Right forelimb (tissue), 1 donor: Measurements from ENCODE around the gene BRI3.

ENCODE experiments used
- DNase-seq: peaks from one replicate; pipeline ENCODE4 v3.0.0-alpha.2; 2018

The BRI3 gene

GRCh38 chr7:98280791-98281756 is at the start of gene BRI3:
TSS of gene BRI3 (plus strand) at chr7:98281686. CDS start at chr7:98281796, 110 bp downstream.
- DNase-seq = peak; percentile 96

- no peak for DNase-seq
Observed at GRCh38 chr7:98232263-98232585, 49.3 kb upstream of the BRI3 start.

GRCh38 chr7:98232799-98233198 is 48.7 kb upstream of the BRI3 start:
- DNase-seq = no peak

- DNase-seq = no peak
Observed at GRCh38 chr7:98233219-98234070, 48.0 kb upstream of the BRI3 start.

- DNase-seq = no peak
Observed at GRCh38 chr7:98234429-98235147, 46.9 kb upstream of the BRI3 start.

- no peak for DNase-seq
Observed at GRCh38 chr7:98235901-98236300, 45.6 kb upstream of the BRI3 start.

GRCh38 chr7:98236355-98237185 is 44.9 kb upstream of the BRI3 start:
- DNase-seq = no peak

- DNase-seq = no peak
Observed at GRCh38 chr7:98238076-98238475, 43.4 kb upstream of the BRI3 start.

- no peak for DNase-seq
Observed at GRCh38 chr7:98238976-98239375, 42.5 kb upstream of the BRI3 start.

GRCh38 chr7:98240961-98241673 is 40.4 kb upstream of the BRI3 start:
- DNase-seq = no peak

- DNase-seq = no peak
Observed at GRCh38 chr7:98241674-98242241, 39.7 kb upstream of the BRI3 start.

- no peak for DNase-seq
Observed at GRCh38 chr7:98242342-98242741, 39.1 kb upstream of the BRI3 start.

- DNase-seq = no peak
Observed at GRCh38 chr7:98242934-98243333, 38.6 kb upstream of the BRI3 start.

GRCh38 chr7:98244871-98245270 is 36.6 kb upstream of the BRI3 start:
- no peak for DNase-seq

- DNase-seq = no peak
Observed at GRCh38 chr7:98248156-98248555, 33.3 kb upstream of the BRI3 start.

- DNase-seq = no peak
Observed at GRCh38 chr7:98249106-98249505, 32.4 kb upstream of the BRI3 start.

GRCh38 chr7:98250789-98251188 is 30.7 kb upstream of the BRI3 start:
- no peak for DNase-seq

- DNase-seq = no peak
Observed at GRCh38 chr7:98251231-98251600, 30.3 kb upstream of the BRI3 start.

GRCh38 chr7:98251601-98252424 is 29.7 kb upstream of the BRI3 start, which contains the start of gene TECPR1:
TSS of gene TECPR1 (minus strand) at chr7:98252232. CDS start at chr7:98246146, 6,086 bp downstream.
- DNase-seq = peak; percentile 94

GRCh38 chr7:98252425-98253054 is 28.9 kb upstream of the BRI3 start:
- no peak for DNase-seq
